ENCODE data around the gene SRSF1. TPM values are rescaled to one million over a fixed set of nuclear protein-coding genes. Genes with fewer than 3 reads are reported as not detected.

SRSF1 gene
- total and polyA plus RNA-seq, 12 donors, result 105 to 276 (median 186) TPM

DNA sequence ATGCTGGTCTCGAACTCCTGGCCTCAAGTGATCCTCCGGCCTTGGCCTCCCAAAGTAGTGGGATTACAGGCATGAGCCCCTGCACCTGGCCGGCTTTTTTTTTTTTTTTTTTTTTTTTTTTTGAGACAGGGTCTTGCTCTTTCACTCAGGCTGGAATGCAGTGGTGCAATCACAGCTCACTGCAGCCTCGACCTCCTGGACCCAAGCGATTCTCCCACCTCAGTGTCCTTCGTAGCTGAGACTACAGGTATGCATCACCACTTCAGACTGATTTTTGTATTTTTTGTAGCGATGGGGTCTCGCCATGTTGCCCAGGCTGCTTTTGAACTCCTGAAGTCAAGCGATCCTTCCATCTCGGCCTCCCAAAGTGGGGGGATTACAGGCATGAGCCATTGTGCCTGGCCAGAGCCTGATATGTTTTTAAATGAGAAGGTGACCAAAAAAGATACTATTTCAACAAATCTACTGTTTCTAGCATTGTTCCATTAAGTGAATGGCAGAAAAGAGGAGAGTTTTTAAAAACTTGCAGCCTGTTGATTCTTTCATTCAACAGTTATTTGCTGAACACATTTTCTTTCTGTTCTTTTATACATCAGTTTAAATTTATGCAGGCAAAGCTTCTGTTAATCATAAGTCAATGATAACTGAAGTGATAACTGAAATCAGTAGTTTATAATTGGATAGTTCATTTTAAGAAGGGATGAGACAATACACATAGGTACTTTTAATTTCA is 3.2 kb upstream of the SRSF1 start:
- intact Hi-C loops (cut with DNase I), result no loop called here
- no peak for TF ChIP-seq POLR2A (IDR thresholded peaks at IDR 0.05)
- TF ChIP-seq CTCF (IDR thresholded peaks at IDR 0.05), result no peak
- DNase-seq, result no peak
- peaks cover 0 to 8% of the 10 kb centered on the region in 2 donors for H3K36me3 ChIP-seq (replicated peaks in 1 of 2)
- no peaks in the 10 kb centered on the region for H3K27me3 ChIP-seq
- 96 to 98% (median 97%) methylated on average over 10 of the region's 10 CpGs for WGBS, 4 donors
- H3K4me3 ChIP-seq, result no peak overlapping the region
- H3K27ac ChIP-seq, result no peak overlapping the region
- H3K4me1 ChIP-seq (replicated peaks in 1 of 2), result peaks cover 10 to 16% of the 10 kb centered on the region in 2 donors
- no peaks in the 10 kb centered on the region for H3K9me3 ChIP-seq (replicated peaks in 1 of 3)

DNA sequence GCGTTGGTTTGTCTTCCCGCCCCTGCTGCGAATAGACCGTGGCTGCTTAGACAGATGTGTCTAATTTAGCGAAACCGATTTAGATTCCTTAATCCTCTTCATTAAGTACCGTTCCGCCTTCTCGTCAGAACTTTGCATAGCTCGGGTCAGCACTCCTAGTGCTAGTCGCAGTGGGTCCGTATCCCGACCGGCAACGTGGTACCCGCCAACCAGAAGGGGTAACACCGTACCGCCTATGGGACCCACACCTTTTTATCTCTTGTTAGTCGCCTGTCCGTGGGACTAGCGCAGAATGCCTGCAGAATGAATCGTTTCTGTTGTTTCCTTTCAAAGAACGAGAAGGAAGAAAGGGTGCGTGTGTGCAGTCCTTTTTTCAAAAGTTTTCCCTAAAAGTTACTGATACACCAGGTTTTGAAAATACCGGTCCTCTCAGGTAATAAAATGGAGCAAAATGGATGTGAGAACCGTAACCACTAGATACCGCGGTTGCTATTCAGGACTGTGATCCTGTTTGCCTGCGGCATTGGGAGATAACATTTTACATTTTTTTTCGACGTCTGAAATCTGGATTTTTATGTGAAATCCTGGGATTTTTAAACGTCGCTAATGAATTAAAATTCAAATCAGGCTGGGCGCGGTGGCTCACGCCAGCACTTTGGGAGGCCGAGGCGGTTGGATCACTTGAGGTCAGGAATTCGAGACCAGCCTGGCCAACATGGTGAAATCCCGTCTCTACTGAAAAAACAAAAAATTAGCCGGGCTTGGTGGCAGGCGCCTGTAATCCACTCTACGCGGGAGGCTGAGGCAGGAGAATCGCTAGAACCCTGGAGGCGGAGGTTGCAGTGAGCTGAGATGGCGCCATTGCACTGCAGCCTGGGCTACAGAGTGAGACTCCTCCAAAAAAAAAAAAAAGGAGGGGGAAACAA is 998 bp upstream of the SRSF1 start:
- Histone ChIP-seq H3K9me3 (replicated peaks in 1 of 3) (no peaks in the 10 kb centered on the region), H3K4me1 (replicated peaks in 1 of 2) (peaks cover 12 to 38% of the 10 kb centered on the region in 2 donors), H3K27ac (peak overlapping the region in 4 of 5 donors; percentile 89 to 99 (median 98)), H3K27me3 (no peaks in the 10 kb centered on the region), H3K4me3 (peak overlapping the region; percentile 8 to 87 (median 48)), H3K36me3 (replicated peaks in 1 of 2) (peaks cover 0 to 30% of the 10 kb centered on the region in 2 donors)
- TF ChIP-seq POLR2A (IDR thresholded peaks at IDR 0.05) (no peak), CTCF (IDR thresholded peaks at IDR 0.05) (no peak)
- intact Hi-C loops (cut with DNase I), result loop anchor here (5.0 to 10.0 kb wide), 3 partner anchors 74 to 107 kb away; partner anchors contain the start of gene DYNLL2 (in 1 of the 2)
- WGBS, 4 donors, result 24 to 35% (median 29%) methylated on average over 46 to 47 of the region's 47 CpGs
- DNase-seq, result no peak

DNA sequence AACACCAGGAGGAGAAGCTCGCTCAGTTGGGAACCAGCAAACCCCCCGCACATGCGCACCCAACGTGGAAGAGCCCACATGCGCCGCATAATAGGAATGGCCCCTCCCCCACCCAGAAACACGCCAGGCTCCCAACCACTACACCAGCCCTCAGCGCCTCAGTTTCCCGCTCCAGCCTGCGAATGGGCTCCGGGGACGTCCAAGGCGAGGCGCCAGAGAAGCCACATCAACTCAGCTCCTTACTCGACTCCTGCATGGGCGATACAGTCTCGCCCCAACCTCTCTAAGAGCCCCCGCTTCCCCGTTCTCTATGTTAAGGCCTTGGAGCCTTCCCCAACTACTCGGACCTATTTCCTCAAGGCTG is 504 bp downstream of the SRSF1 start:
- no peak for TF ChIP-seq CTCF (IDR thresholded peaks at IDR 0.05)
- no peak for TF ChIP-seq POLR2A (IDR thresholded peaks at IDR 0.05)
- DNase-seq, result peak; percentile 80 to 91 (median 85)
- Histone ChIP-seq H3K27ac (peak overlapping the region; percentile 89 to 99 (median 98)), H3K36me3 (replicated peaks in 1 of 2) (peaks cover 0 to 40% of the 10 kb centered on the region in 2 donors), H3K27me3 (no peaks in the 10 kb centered on the region), H3K4me1 (replicated peaks in 1 of 2) (peaks cover 12 to 53% of the 10 kb centered on the region in 2 donors), H3K4me3 (peak overlapping the region; percentile 30 to 90 (median 83)), H3K9me3 (replicated peaks in 1 of 3) (no peaks in the 10 kb centered on the region)
- intact Hi-C loops (cut with DNase I), result loop anchor here (5.0 to 10.0 kb wide), 3 partner anchors 76 to 108 kb away; partner anchors contain the start of gene DYNLL2 (in 1 of the 2)
- WGBS, 4 donors, result 0 to 1% (median 0%) methylated on average over 8 to 20 of the region's 20 CpGs
